HG03095 (cell line): ENCODE measurements around the gene VPREB1.
"Not testable (repeated sequence)": the region's sequence is repeated elsewhere in the genome, so short reads cannot be mapped to it uniquely, and the experiment has no call there.

Experiments
- ATAC-seq: cut with Tn5 transposase; IDR thresholded peaks from one replicate; pipeline ENCODE4 v1.9.1; 2021; ENCODE audit warnings: moderate library complexity; ENCODE audit not compliant: unreplicated experiment

The VPREB1 gene

GRCh38 chr22:22292656-22293055, 48.1 kb downstream of the VPREB1 start:
- not testable (repeated sequence) for ATAC-seq

- ATAC-seq = not testable (repeated sequence)
These were observed 48.9 kb downstream of the VPREB1 start for GRCh38 chr22:22293436-22293835.

DNA sequence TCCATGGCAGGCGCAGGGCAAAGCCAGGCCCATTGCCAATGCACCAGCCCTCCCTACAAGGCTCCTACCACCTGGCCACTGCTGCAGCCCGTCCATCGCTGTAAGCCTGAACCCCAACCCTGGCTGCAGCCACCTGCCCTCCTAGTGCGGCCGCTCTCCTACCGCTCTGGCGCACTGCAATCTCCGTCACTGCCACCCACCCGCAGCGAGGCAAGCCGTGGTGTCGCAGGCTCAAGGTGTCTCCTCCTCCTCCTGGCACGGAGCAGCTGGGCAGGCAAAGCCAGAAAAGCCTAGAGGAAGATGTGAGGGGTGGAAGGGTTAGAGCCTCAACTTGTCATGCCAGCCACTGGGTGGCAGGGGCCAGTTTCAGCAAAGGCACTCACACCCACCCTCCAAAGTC, 50.1 kb downstream of the VPREB1 start:
- not testable (repeated sequence) for ATAC-seq
